BLaER1 treated with 17β-estradiol and CSF1 and Interleukin-3, amounts not matched to agents 10 nM and 100 nM (cell line): Measurements from ENCODE around the gene KAT6B.
A peak's percentile ranks its signal among the peaks of the same experiment; 100 is the strongest.

Experiments used
- H3K27ac ChIP-seq, 11 experiments: shearing (Covaris generic); formaldehyde crosslinking; 2 replicates each; pipeline ENCODE4 v1.8.1; 2022
- H3K27me3 ChIP-seq, 11 experiments: shearing (Covaris generic); formaldehyde crosslinking; 2 replicates each; pipeline ENCODE4 v1.8.1; 2022
- H3K36me3 ChIP-seq, 11 experiments: shearing (Covaris generic); formaldehyde crosslinking; 2 replicates each; pipeline ENCODE4 v1.8.1; 2022
- H3K4me1 ChIP-seq, 10 experiments: shearing (Covaris generic); formaldehyde crosslinking; 2 replicates each; pipeline ENCODE4 v1.8.1; 2022
- H3K4me2 ChIP-seq, 11 experiments: shearing (Covaris generic); formaldehyde crosslinking; 2 replicates each; pipeline ENCODE4 v1.8.1; 2022
- H3K4me3 ChIP-seq, 10 experiments: shearing (Covaris generic); formaldehyde crosslinking; 2 replicates each; pipeline ENCODE4 v1.8.1; 2022
- H3K9ac ChIP-seq, 11 experiments: shearing (Covaris generic); formaldehyde crosslinking; 2 replicates each; pipeline ENCODE4 v1.8.1; 2022
- H3K9me3 ChIP-seq, 11 experiments: shearing (Covaris generic); formaldehyde crosslinking; replicated peaks in 1 of 11; 2 replicates each; pipeline ENCODE4 v1.8.1; 2022
- H4K20me1 ChIP-seq, 11 experiments: shearing (Covaris generic); formaldehyde crosslinking; 2 replicates each; pipeline ENCODE4 v1.8.1; 2022
- Cebpa-rat ChIP-seq, 11 experiments: shearing (Covaris generic); IDR thresholded peaks; 2 replicates each; pipeline ENCODE4 v1.8.1; 2022

The KAT6B gene

GRCh38 chr10:74821501-74821900 is 4.9 kb upstream of the KAT6B start:
- Histone ChIP-seq H3K9ac (no peak overlapping the region), H3K4me1 (peaks cover 11 to 30% (median 13%) of the 10 kb centered on the region in 10 experiments), H4K20me1 (no peaks in the 10 kb centered on the region), H3K36me3 (no peaks in the 10 kb centered on the region), H3K9me3 (peaks cover 7 to 14% (median 10%) of the 10 kb centered on the region in 11 experiments; a peak in 19 of 22 replicates), H3K4me2 (peak overlapping the region in 2 of 11 experiments; percentile 27 to 68; a peak in 2 of 22 replicates), H3K27me3 (no peaks in the 10 kb centered on the region), H3K27ac (no peak overlapping the region), H3K4me3 (no peak overlapping the region)
- no peak for TF ChIP-seq Cebpa-rat (IDR thresholded peaks at IDR 0.05)

GRCh38 chr10:74822101-74822500 is 4.3 kb upstream of the KAT6B start:
- H3K4me2 ChIP-seq: peak overlapping the region in 3 of 11 experiments; percentile 14 to 68 (median 27); a peak in 6 of 22 replicates
- no peaks in the 10 kb centered on the region for H3K27me3 ChIP-seq
- H3K4me3 ChIP-seq: no peak overlapping the region
- H3K9ac ChIP-seq: no peak overlapping the region
- H3K27ac ChIP-seq: no peak overlapping the region; a peak in 1 of 22 replicates
- H3K36me3 ChIP-seq: no peaks in the 10 kb centered on the region
- peaks cover 1 to 8% (median 4%) of the 10 kb centered on the region in 11 experiments; a peak in 17 of 22 replicates for H3K9me3 ChIP-seq
- H3K4me1 ChIP-seq: peaks cover 12 to 32% (median 14%) of the 10 kb centered on the region in 10 experiments
- peaks cover 0 to 2% (median under 1%) of the 10 kb centered on the region in 11 experiments; a peak in 6 of 22 replicates for H4K20me1 ChIP-seq
- TF ChIP-seq Cebpa-rat (IDR thresholded peaks at IDR 0.05): no peak

GRCh38 chr10:74822521-74823089 is 3.8 kb upstream of the KAT6B start:
- Histone ChIP-seq H3K4me2 (peak overlapping the region in 3 of 11 experiments; percentile 14 to 68 (median 27); a peak in 6 of 22 replicates), H4K20me1 (peaks cover 0 to 7% (median 6%) of the 10 kb centered on the region in 11 experiments; a peak in 8 of 22 replicates), H3K36me3 (no peaks in the 10 kb centered on the region), H3K27ac (no peak overlapping the region; a peak in 1 of 22 replicates), H3K9me3 (peaks cover 0 to 4% (median 0%) of the 10 kb centered on the region in 11 experiments; a peak in 2 of 22 replicates), H3K4me3 (no peak overlapping the region), H3K27me3 (no peaks in the 10 kb centered on the region), H3K4me1 (peaks cover 17 to 37% (median 20%) of the 10 kb centered on the region in 10 experiments), H3K9ac (no peak overlapping the region)
- no peak for TF ChIP-seq Cebpa-rat (IDR thresholded peaks at IDR 0.05)

GRCh38 chr10:74823791-74824183 is 2.6 kb upstream of the KAT6B start:
- H3K27me3 ChIP-seq: no peaks in the 10 kb centered on the region
- peak overlapping the region in 5 of 10 experiments; percentile 87 to 94 (median 91); a peak in 5 of 20 replicates for H3K4me3 ChIP-seq
- H3K9ac ChIP-seq: peak overlapping the region in 2 of 11 experiments; percentile 87 to 88; a peak in 2 of 22 replicates
- no peak for TF ChIP-seq Cebpa-rat (IDR thresholded peaks at IDR 0.05)
- H3K9me3 ChIP-seq: no peaks in the 10 kb centered on the region
- peaks cover 0 to 18% (median 9%) of the 10 kb centered on the region in 11 experiments; a peak in 8 of 22 replicates for H4K20me1 ChIP-seq
- H3K36me3 ChIP-seq: no peaks in the 10 kb centered on the region
- H3K27ac ChIP-seq: peak overlapping the region in 2 of 11 experiments; percentile 85 to 98; a peak in 1 of 22 replicates
- H3K4me2 ChIP-seq: peak overlapping the region; percentile 84 to 98 (median 94)
- H3K4me1 ChIP-seq: peaks cover 22 to 49% (median 26%) of the 10 kb centered on the region in 10 experiments

- H4K20me1 ChIP-seq: peaks cover 0 to 23% (median 9%) of the 10 kb centered on the region in 11 experiments; a peak in 8 of 22 replicates
- H3K4me3 ChIP-seq: peak overlapping the region; percentile 82 to 95 (median 90)
- peak overlapping the region; percentile 84 to 98 (median 94) for H3K4me2 ChIP-seq
- no peaks in the 10 kb centered on the region for H3K9me3 ChIP-seq
- H3K27ac ChIP-seq: peak overlapping the region; percentile 37 to 98 (median 85); a peak in 21 of 22 replicates
- no peaks in the 10 kb centered on the region for H3K27me3 ChIP-seq
- no peak for TF ChIP-seq Cebpa-rat (IDR thresholded peaks at IDR 0.05)
- H3K36me3 ChIP-seq: no peaks in the 10 kb centered on the region
- H3K4me1 ChIP-seq: peaks cover 23 to 54% (median 29%) of the 10 kb centered on the region in 10 experiments
- H3K9ac ChIP-seq: peak overlapping the region; percentile 78 to 94 (median 87)
Observed at GRCh38 chr10:74824184-74824899, 2.1 kb upstream of the KAT6B start.

GRCh38 chr10:74824900-74825370 is 1.5 kb upstream of the KAT6B start:
- Histone ChIP-seq H3K27ac (peak overlapping the region; percentile 37 to 98 (median 85); a peak in 21 of 22 replicates), H3K4me1 (peaks cover 23 to 55% (median 29%) of the 10 kb centered on the region in 10 experiments), H4K20me1 (peaks cover 0 to 24% (median 9%) of the 10 kb centered on the region in 11 experiments; a peak in 8 of 22 replicates), H3K9me3 (0 out of 22 replicates have a peak, but pooled peaks cover 0 to under 1% (median 0%) of the 10 kb centered on the region in 11 experiments), H3K27me3 (no peaks in the 10 kb centered on the region), H3K4me2 (peak overlapping the region; percentile 84 to 98 (median 94)), H3K36me3 (peaks cover 0 to 3% (median under 1%) of the 10 kb centered on the region in 11 experiments; a peak in 4 of 22 replicates), H3K4me3 (peak overlapping the region; percentile 82 to 95 (median 90)), H3K9ac (peak overlapping the region; percentile 78 to 94 (median 87))
- TF ChIP-seq Cebpa-rat (IDR thresholded peaks at IDR 0.05): no peak

GRCh38 chr10:74825371-74826141 is 844 bp upstream of the KAT6B start:
- H4K20me1 ChIP-seq: peaks cover 0 to 24% (median 9%) of the 10 kb centered on the region in 11 experiments; a peak in 8 of 22 replicates
- peaks cover 0 to 6% (median 5%) of the 10 kb centered on the region in 11 experiments; a peak in 6 of 22 replicates for H3K36me3 ChIP-seq
- H3K9ac ChIP-seq: peak overlapping the region; percentile 78 to 94 (median 87)
- H3K27ac ChIP-seq: peak overlapping the region; percentile 37 to 98 (median 85); a peak in 21 of 22 replicates
- peak overlapping the region; percentile 82 to 95 (median 90) for H3K4me3 ChIP-seq
- H3K4me1 ChIP-seq: peaks cover 23 to 55% (median 29%) of the 10 kb centered on the region in 10 experiments
- TF ChIP-seq Cebpa-rat (IDR thresholded peaks at IDR 0.05): no peak
- H3K9me3 ChIP-seq: 0 out of 22 replicates have a peak, but pooled peaks cover 0 to 4% (median 0%) of the 10 kb centered on the region in 11 experiments
- peak overlapping the region; percentile 60 to 98 (median 94) for H3K4me2 ChIP-seq
- no peaks in the 10 kb centered on the region for H3K27me3 ChIP-seq

GRCh38 chr10:74827045-74827441 is 643 bp downstream of the KAT6B start:
- Histone ChIP-seq H4K20me1 (peaks cover 0 to 37% (median 9%) of the 10 kb centered on the region in 11 experiments; a peak in 8 of 22 replicates), H3K9ac (peak overlapping the region; percentile 28 to 93 (median 63); a peak in 17 of 22 replicates), H3K27me3 (no peaks in the 10 kb centered on the region), H3K9me3 (0 out of 22 replicates have a peak, but pooled peaks cover 0 to 4% (median 0%) of the 10 kb centered on the region in 11 experiments), H3K27ac (peak overlapping the region in 7 of 11 experiments; percentile 22 to 62 (median 47); a peak in 10 of 22 replicates), H3K4me2 (peak overlapping the region; percentile 74 to 96 (median 84)), H3K4me1 (peaks cover 22 to 53% (median 29%) of the 10 kb centered on the region in 10 experiments), H3K36me3 (peaks cover 0 to 12% (median 5%) of the 10 kb centered on the region in 11 experiments; a peak in 6 of 22 replicates), H3K4me3 (peak overlapping the region; percentile 57 to 91 (median 65))
- TF ChIP-seq Cebpa-rat (IDR thresholded peaks at IDR 0.05): no peak
